Measurements from ENCODE around the gene PVR.
"Not testable (repeated sequence)": the region's sequence is repeated elsewhere in the genome, so short reads cannot be mapped to it uniquely, and the experiment has no call there.

Gene PVR

GRCh38 chr19:44704982-44705381, 61.3 kb downstream of the PVR start:
- no peak for DNase-seq

- no peak for DNase-seq
These were observed 61.8 kb downstream of the PVR start for GRCh38 chr19:44705502-44706010.

- DNase-seq: no peak
These were observed 63.0 kb downstream of the PVR start for GRCh38 chr19:44706506-44707236.

GRCh38 chr19:44707794-44708193, 64.1 kb downstream of the PVR start:
- DNase-seq: no peak

GRCh38 chr19:44708940-44709339, 65.2 kb downstream of the PVR start:
- DNase-seq: no peak

- not testable (repeated sequence) for DNase-seq
These were observed 65.9 kb downstream of the PVR start for GRCh38 chr19:44709434-44710266.

GRCh38 chr19:44710483-44710882, 66.8 kb downstream of the PVR start:
- no peak for DNase-seq

- no peak for DNase-seq
These were observed 69.3 kb downstream of the PVR start for GRCh38 chr19:44712864-44713515.

Measured in kidney glomerular epithelial cell (primary cell).